GM23338 (cell line): Measurements from ENCODE around the gene ADCY6. TPM values are rescaled to one million over a fixed set of nuclear protein-coding genes. Genes with fewer than 3 reads are reported as not detected.
A peak's percentile ranks its signal among the peaks of the same experiment; 100 is the strongest.

ENCODE experiments used
- JUNB ChIP-seq: IDR thresholded peaks from one replicate; pipeline ENCODE4 v1.6.1; 2016; ENCODE audit warnings: antibody characterized with exemption; ENCODE audit not compliant: unreplicated experiment
- STAT1 ChIP-seq: IDR thresholded peaks from one replicate; pipeline ENCODE4 v1.6.1; 2016; ENCODE audit warnings: antibody characterized with exemption; ENCODE audit not compliant: unreplicated experiment
- ZNF114 ChIP-seq: fragments of 250-450 bp; sonication (Bioruptor Pico); IDR thresholded peaks from 2 replicates; pipeline ENCODE4 v1.5.0; 2020; ENCODE audit warnings: mild to moderate bottlenecking, moderate library complexity
- ZNF331 ChIP-seq: fragments of 250-450 bp; sonication (Bioruptor Pico); IDR thresholded peaks from 2 replicates; pipeline ENCODE4 v1.5.0; 2020; ENCODE audit warnings: low read depth, mild to moderate bottlenecking, moderate library complexity
- polyA plus RNA-seq: library from polyadenylated mRNA; unstranded; fragments of >200 nt; fragmentation: Nextera tagmentation; extraction: Ambion mirVana; gene quantifications from 2 replicates; pipeline ENCODE4 v1.2.1, GENCODE V29; 2016
- total RNA-seq: library from RNA; depleted of rRNA; stranded (reverse); fragments of >200 nt; shearing (Covaris generic); gene quantifications from 2 replicates; pipeline ENCODE4 v1.2.3, GENCODE V29; 2014
- TF ChIP-seq, protein P1 (sequence below): fragments of 250-450 bp; sonication (Bioruptor Pico); IDR thresholded peaks from 2 replicates; pipeline ENCODE4 v1.5.0; 2020; ENCODE audit warnings: mild to moderate bottlenecking, moderate library complexity
- TF ChIP-seq, protein P2 (sequence below): IDR thresholded peaks from 2 replicates; pipeline ENCODE4 v1.6.1; 2016; ENCODE audit warnings: antibody characterized with exemption

ADCY6 gene
- total and polyA plus RNA-seq, 2 experiments from 2014 or later, result 1.0 to 16.5 TPM

DNA sequence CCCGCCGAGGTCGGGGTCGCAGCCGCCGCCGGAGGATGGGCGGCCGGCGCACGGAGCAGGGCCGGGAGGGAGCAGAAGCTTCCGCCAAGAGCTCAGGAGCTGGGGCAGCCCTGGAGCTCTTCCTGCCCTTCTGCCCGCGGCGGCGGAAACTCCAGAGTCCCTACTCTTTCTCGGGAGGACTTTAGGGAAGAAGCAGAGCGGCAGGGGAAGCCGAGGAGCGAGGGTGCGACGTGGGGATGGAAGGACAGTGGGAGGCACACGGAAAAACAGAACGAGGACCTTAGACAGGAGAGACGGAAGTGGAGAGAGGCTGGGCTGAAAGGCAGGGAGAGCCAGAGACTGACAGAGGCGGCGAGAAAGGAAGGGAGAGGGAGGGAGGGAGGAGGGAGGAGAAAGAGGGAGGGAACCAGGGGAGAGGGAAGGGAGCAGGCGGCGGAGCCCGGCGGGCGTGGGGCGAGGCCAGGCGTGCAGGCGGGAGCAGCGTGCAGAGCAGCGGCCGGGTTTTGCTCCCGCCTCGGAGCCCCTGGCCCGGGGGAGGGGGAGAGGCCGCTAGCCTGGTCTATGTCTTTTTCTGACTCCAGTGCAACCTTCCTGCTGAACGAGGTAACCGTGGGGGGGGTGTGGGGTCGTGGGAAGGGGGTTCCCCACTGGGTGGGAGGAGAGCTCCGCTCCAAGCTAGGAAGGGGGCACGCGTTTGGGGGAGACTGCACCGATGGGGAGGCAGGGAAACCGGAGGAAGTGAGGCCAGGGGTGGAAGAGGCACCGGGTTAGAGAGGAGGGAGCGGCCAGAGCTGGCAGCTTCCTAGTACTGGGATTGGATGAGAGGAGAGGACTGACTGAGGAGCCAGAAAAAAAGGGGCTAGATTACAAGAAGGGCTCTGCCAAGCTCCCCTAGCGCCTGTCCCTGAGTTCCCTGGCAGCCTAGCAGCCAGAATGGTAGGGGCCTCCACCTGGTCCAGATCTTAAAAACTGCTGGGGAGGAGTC lies 26.5 kb upstream of the ADCY6 start (continued):
- TF ChIP-seq, protein P1, sequence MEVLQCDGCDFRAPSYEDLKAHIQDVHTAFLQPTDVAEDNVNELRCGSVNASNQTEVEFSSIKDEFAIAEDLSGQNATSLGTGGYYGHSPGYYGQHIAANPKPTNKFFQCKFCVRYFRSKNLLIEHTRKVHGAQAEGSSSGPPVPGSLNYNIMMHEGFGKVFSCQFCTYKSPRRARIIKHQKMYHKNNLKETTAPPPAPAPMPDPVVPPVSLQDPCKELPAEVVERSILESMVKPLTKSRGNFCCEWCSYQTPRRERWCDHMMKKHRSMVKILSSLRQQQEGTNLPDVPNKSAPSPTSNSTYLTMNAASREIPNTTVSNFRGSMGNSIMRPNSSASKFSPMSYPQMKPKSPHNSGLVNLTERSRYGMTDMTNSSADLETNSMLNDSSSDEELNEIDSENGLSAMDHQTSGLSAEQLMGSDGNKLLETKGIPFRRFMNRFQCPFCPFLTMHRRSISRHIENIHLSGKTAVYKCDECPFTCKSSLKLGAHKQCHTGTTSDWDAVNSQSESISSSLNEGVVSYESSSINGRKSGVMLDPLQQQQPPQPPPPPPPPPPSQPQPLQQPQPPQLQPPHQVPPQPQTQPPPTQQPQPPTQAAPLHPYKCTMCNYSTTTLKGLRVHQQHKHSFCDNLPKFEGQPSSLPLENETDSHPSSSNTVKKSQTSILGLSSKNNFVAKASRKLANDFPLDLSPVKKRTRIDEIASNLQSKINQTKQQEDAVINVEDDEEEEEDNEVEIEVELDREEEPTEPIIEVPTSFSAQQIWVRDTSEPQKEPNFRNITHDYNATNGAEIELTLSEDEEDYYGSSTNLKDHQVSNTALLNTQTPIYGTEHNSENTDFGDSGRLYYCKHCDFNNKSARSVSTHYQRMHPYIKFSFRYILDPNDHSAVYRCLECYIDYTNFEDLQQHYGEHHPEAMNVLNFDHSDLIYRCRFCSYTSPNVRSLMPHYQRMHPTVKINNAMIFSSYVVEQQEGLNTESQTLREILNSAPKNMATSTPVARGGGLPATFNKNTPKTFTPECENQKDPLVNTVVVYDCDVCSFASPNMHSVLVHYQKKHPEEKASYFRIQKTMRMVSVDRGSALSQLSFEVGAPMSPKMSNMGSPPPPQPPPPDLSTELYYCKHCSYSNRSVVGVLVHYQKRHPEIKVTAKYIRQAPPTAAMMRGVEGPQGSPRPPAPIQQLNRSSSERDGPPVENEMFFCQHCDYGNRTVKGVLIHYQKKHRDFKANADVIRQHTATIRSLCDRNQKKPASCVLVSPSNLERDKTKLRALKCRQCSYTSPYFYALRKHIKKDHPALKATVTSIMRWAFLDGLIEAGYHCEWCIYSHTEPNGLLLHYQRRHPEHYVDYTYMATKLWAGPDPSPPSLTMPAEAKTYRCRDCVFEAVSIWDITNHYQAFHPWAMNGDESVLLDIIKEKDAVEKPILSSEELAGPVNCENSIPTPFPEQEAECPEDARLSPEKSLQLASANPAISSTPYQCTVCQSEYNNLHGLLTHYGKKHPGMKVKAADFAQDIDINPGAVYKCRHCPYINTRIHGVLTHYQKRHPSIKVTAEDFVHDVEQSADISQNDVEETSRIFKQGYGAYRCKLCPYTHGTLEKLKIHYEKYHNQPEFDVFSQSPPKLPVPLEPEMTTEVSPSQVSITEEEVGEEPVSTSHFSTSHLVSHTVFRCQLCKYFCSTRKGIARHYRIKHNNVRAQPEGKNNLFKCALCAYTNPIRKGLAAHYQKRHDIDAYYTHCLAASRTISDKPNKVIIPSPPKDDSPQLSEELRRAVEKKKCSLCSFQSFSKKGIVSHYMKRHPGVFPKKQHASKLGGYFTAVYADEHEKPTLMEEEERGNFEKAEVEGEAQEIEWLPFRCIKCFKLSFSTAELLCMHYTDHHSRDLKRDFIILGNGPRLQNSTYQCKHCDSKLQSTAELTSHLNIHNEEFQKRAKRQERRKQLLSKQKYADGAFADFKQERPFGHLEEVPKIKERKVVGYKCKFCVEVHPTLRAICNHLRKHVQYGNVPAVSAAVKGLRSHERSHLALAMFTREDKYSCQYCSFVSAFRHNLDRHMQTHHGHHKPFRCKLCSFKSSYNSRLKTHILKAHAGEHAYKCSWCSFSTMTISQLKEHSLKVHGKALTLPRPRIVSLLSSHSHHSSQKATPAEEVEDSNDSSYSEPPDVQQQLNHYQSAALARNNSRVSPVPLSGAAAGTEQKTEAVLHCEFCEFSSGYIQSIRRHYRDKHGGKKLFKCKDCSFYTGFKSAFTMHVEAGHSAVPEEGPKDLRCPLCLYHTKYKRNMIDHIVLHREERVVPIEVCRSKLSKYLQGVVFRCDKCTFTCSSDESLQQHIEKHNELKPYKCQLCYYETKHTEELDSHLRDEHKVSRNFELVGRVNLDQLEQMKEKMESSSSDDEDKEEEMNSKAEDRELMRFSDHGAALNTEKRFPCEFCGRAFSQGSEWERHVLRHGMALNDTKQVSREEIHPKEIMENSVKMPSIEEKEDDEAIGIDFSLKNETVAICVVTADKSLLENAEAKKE (CRISPR knock-in tag), result no peak
- TF ChIP-seq, protein P2, sequence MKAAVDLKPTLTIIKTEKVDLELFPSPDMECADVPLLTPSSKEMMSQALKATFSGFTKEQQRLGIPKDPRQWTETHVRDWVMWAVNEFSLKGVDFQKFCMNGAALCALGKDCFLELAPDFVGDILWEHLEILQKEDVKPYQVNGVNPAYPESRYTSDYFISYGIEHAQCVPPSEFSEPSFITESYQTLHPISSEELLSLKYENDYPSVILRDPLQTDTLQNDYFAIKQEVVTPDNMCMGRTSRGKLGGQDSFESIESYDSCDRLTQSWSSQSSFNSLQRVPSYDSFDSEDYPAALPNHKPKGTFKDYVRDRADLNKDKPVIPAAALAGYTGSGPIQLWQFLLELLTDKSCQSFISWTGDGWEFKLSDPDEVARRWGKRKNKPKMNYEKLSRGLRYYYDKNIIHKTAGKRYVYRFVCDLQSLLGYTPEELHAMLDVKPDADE, result 0 out of 2 replicates have a peak, but pooled peaks have one; percentile 8
- TF ChIP-seq JUNB, result no peak
- TF ChIP-seq ZNF331, result no peak
- no peak for TF ChIP-seq ZNF114 (CRISPR knock-in tag)
- no peak for TF ChIP-seq STAT1
